Ishikawa (cell line): Measurements from ENCODE around the gene OLIG1.

Source experiments
- CEBPB ChIP-seq: IDR thresholded peaks from 2 replicates; pipeline ENCODE4 v1.6.1; 2012
- EP300 ChIP-seq: IDR thresholded peaks from 2 replicates; pipeline ENCODE4 v1.6.1; 2012; ENCODE audit warnings: borderline replicate concordance
- FOXM1 ChIP-seq: IDR thresholded peaks from 2 replicates; pipeline ENCODE4 v1.6.1; 2012; ENCODE audit warnings: low read depth, borderline replicate concordance
- NFIC ChIP-seq: IDR thresholded peaks from 2 replicates; pipeline ENCODE4 v1.6.1; 2012
- RAD21 ChIP-seq: IDR thresholded peaks from 2 replicates; pipeline ENCODE4 v1.6.1; 2012; ENCODE audit warnings: low read depth
- TAF1 ChIP-seq: IDR thresholded peaks from 2 replicates; pipeline ENCODE4 v1.6.1; 2012; ENCODE audit warnings: low read depth, mild to moderate bottlenecking
- TEAD4 ChIP-seq: IDR thresholded peaks from 2 replicates; pipeline ENCODE4 v1.6.1; 2012
- TF ChIP-seq, protein P1 (sequence below): IDR thresholded peaks from 2 replicates; pipeline ENCODE4 v1.6.1; 2012; ENCODE audit warnings: low read depth, mild to moderate bottlenecking
- TF ChIP-seq, protein P2 (sequence below): IDR thresholded peaks from 2 replicates; pipeline ENCODE4 v1.6.1; 2012
- TF ChIP-seq, protein P3 (sequence below): IDR thresholded peaks from 2 replicates; pipeline ENCODE4 v1.6.1; 2012

DNA sequence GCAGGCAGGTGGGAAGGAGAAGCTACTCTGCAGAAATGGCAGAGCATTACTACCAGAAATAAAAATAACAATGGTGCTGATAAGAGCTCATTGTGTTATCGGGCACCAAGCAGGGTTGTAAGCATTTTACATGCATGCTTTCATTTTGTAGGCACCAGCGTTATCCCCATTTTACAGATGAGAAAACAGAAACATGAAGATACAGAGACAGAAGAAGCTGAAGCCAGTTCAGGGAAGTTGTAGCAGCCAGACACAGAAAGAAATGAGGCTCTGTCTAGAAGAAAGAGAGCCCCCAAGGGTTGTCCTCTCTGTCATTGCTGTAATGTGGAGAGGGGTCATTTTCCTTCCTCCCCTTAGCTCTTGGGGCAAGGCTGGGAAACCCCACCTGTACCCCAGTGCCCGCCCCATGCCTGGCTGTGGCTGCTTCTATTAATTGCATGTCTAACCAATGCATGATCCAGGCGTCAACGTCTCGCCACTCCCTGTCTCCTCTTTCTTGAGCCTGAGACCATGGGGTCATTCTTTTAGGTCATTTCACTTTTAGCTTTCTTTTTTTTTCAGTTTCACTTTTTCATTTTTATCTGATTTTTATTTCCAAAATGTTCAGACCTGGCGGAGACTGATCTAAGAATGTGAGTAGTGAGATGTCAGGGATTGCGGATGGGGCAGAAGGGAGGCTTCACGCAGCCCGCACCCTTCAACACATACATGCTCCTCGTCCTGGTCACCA, 6.8 kb downstream of the OLIG1 start:
- no peak for TF ChIP-seq RAD21
- TF ChIP-seq, protein P1, sequence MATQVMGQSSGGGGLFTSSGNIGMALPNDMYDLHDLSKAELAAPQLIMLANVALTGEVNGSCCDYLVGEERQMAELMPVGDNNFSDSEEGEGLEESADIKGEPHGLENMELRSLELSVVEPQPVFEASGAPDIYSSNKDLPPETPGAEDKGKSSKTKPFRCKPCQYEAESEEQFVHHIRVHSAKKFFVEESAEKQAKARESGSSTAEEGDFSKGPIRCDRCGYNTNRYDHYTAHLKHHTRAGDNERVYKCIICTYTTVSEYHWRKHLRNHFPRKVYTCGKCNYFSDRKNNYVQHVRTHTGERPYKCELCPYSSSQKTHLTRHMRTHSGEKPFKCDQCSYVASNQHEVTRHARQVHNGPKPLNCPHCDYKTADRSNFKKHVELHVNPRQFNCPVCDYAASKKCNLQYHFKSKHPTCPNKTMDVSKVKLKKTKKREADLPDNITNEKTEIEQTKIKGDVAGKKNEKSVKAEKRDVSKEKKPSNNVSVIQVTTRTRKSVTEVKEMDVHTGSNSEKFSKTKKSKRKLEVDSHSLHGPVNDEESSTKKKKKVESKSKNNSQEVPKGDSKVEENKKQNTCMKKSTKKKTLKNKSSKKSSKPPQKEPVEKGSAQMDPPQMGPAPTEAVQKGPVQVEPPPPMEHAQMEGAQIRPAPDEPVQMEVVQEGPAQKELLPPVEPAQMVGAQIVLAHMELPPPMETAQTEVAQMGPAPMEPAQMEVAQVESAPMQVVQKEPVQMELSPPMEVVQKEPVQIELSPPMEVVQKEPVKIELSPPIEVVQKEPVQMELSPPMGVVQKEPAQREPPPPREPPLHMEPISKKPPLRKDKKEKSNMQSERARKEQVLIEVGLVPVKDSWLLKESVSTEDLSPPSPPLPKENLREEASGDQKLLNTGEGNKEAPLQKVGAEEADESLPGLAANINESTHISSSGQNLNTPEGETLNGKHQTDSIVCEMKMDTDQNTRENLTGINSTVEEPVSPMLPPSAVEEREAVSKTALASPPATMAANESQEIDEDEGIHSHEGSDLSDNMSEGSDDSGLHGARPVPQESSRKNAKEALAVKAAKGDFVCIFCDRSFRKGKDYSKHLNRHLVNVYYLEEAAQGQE, result no peak
- TF ChIP-seq TAF1, result no peak
- TF ChIP-seq CEBPB, result no peak
- TF ChIP-seq FOXM1, result no peak
- TF ChIP-seq TEAD4, result no peak
- TF ChIP-seq, protein P2, sequence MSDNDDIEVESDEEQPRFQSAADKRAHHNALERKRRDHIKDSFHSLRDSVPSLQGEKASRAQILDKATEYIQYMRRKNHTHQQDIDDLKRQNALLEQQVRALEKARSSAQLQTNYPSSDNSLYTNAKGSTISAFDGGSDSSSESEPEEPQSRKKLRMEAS, result no peak
- TF ChIP-seq, protein P3, sequence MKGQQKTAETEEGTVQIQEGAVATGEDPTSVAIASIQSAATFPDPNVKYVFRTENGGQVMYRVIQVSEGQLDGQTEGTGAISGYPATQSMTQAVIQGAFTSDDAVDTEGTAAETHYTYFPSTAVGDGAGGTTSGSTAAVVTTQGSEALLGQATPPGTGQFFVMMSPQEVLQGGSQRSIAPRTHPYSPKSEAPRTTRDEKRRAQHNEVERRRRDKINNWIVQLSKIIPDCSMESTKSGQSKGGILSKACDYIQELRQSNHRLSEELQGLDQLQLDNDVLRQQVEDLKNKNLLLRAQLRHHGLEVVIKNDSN, result no peak
- TF ChIP-seq EP300, result no peak
- TF ChIP-seq NFIC, result no peak
